ENCODE results near the gene USP17L20.
"Not testable (repeated sequence)": the region's sequence is repeated elsewhere in the genome, so short reads cannot be mapped to it uniquely, and the experiment has no call there.

DNA sequence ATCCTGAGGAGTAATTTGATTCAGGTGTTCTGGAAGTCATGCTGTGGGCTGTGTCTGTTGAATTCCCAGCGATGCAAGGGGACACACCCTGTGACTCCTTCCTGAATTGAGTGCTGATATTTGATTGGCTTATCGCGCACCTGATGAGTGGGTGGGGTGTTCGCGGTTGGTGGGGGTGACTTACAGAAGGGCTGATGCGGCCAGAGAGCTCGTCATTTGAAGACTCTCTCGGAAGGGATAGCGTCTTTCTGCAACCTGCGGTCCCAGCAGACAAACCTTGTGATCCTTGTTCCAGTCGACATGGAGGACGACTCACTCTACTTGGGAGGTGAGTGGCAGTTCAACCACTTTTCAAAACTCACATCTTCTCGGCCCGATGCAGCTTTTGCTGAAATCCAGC is 14.3 kb upstream of the USP17L20 start, which contains the start of gene USP17L17:
- TF ChIP-seq SIN3A (IDR thresholded peaks at IDR 0.05; ENCODE audit: borderline replicate concordance, insufficient read depth, low read length); POLR2AphosphoS5 (IDR thresholded peaks at IDR 0.05; ENCODE audit: low read depth, low read length); REST (IDR thresholded peaks at IDR 0.05; ENCODE audit: insufficient read depth in 1 of 2, low read depth in 2 of 2, low read length in 2 of 2); TAF1 (IDR thresholded peaks at IDR 0.05; ENCODE audit: borderline replicate concordance, insufficient read depth, low read length); FOXP2 (optimal IDR thresholded peaks at IDR 0.05; ENCODE audit: borderline replicate concordance, extremely low read depth, extremely low read length, insufficient read depth): not testable (repeated sequence)
